Measurements from ENCODE around the gene BTBD9.

The BTBD9 gene

DNA sequence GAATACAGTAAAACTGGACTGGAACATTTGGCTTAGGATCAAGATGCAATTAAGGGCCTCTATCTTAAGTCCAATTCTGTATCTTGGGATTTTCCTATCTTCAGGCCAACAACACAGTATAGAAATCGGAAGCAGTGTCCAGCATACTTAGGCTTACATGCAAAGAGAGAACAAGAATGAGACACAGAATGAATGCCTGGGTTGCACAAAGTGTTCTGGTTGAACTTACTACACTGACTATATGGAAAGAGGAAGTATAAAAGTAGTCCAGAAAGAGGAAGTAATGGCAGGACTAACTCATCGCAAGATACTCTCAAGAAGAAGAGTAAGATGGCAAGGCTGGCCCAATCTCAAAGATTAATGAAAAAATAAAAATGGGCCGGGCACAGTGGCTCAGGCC is 87.6 kb downstream of the BTBD9 start:
- DNase-seq = no peak
- Histone ChIP-seq H3K27me3 (no peaks in the 10 kb centered on the region), H3K4me1 (peaks cover 29% of the 10 kb centered on the region), H3K9me3 (no peaks in the 10 kb centered on the region), H3K36me3 (no peaks in the 10 kb centered on the region), H3K4me3 (ENCODE audit: low read depth, low read length) (no peak overlapping the region)
- TF ChIP-seq, protein P1, sequence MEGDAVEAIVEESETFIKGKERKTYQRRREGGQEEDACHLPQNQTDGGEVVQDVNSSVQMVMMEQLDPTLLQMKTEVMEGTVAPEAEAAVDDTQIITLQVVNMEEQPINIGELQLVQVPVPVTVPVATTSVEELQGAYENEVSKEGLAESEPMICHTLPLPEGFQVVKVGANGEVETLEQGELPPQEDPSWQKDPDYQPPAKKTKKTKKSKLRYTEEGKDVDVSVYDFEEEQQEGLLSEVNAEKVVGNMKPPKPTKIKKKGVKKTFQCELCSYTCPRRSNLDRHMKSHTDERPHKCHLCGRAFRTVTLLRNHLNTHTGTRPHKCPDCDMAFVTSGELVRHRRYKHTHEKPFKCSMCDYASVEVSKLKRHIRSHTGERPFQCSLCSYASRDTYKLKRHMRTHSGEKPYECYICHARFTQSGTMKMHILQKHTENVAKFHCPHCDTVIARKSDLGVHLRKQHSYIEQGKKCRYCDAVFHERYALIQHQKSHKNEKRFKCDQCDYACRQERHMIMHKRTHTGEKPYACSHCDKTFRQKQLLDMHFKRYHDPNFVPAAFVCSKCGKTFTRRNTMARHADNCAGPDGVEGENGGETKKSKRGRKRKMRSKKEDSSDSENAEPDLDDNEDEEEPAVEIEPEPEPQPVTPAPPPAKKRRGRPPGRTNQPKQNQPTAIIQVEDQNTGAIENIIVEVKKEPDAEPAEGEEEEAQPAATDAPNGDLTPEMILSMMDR (IDR thresholded peaks at IDR 0.05; ENCODE audit: low read depth, low read length) = no peak

DNA sequence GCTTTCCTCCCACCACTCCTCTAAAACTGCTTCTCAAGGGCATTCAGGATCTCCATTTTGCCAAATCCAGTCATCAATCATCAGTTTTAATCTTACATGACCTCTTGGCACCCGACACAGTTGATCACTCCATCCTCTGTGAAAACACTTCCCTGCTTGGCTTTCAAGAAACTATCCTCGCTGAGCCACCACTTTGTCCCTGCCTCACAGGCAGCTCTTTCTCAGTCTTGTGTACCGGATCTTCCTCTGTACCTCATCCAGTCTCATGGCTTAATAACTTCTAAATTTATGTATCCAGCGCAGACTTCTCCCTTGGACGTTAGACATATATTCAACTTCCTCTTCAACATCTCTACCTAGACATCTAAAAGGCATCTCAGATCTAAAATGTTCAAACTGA is 89.9 kb downstream of the BTBD9 start:
- DNase-seq = no peak
- no peak overlapping the region for H3K4me3 ChIP-seq (ENCODE audit: low read depth, low read length)
- no peaks in the 10 kb centered on the region for H3K9me3 ChIP-seq
- H3K27me3 ChIP-seq = no peaks in the 10 kb centered on the region
- no peaks in the 10 kb centered on the region for H3K36me3 ChIP-seq
- H3K4me1 ChIP-seq = peaks cover 16% of the 10 kb centered on the region
- TF ChIP-seq, protein P1 (IDR thresholded peaks at IDR 0.05; ENCODE audit: low read depth, low read length) = no peak

DNA sequence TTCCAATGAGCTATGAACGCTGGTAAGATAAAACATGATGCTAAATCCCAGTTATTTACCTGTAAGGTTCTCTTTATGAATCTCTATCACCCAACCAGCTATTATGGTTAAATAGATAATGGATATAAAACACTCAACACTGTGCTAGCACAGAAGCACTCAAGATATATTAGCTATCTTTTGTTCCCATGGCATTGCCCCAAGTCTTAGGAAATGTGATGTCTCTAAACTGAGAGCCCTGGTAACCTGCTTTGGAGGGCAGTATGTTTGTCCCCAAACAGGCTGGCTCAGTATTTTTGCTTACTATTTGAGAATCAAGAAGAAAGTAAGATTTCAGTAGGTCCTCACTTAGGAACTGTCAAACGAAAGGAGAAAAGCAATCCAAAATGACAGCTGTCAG is 90.5 kb downstream of the BTBD9 start:
- Histone ChIP-seq H3K4me3 (ENCODE audit: low read depth, low read length) (no peak overlapping the region), H3K4me1 (peaks cover 10% of the 10 kb centered on the region), H3K36me3 (no peaks in the 10 kb centered on the region), H3K9me3 (no peaks in the 10 kb centered on the region), H3K27me3 (no peaks in the 10 kb centered on the region)
- TF ChIP-seq, protein P1 (IDR thresholded peaks at IDR 0.05; ENCODE audit: low read depth, low read length) = no peak
- DNase-seq = no peak

DNA sequence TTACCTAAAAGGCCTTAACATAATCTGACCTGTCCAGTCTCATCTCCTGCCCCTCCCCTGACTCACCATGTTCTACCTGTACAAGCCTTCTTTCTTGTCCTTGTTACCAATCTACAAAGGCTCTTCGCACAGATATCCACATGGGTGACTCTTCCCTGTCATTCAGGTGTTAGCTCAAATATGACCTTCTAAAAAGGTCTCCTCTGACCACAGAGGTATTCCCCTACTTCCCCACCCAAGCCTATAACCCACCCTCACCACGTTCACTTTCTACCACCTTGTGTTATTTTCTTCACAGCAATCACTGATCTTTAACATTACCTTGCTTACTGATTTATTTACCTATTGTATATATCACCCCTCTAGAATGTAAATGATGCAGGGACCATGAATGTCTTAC is 96.7 kb downstream of the BTBD9 start:
- Histone ChIP-seq H3K36me3 (no peaks in the 10 kb centered on the region), H3K9me3 (no peaks in the 10 kb centered on the region), H3K4me1 (peaks cover 3% of the 10 kb centered on the region; the same call in 1 of the 2 replicates), H3K4me3 (ENCODE audit: low read depth, low read length) (no peak overlapping the region), H3K27me3 (no peaks in the 10 kb centered on the region)
- no peak for DNase-seq
- TF ChIP-seq, protein P1 (IDR thresholded peaks at IDR 0.05; ENCODE audit: low read depth, low read length) = no peak

DNA sequence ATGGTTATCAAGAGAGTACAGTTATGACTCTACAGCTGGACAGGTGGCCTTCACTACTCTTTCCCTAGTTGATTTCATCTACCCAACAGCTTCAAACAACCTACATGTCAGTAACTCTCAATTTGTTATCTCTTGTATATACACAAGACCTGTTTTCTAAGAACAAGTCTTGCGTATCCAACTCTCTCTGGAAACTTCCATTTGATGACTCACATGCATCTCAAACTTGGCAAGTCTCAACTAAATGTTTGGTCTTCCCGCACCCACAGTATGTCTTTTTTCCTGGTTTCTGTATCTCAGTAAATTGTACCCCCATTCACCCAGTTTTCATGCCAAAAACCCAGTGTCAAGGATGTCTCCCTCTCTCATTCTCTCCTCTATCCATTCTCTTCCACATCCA is 97.7 kb downstream of the BTBD9 start:
- DNase-seq = no peak
- H3K9me3 ChIP-seq = no peaks in the 10 kb centered on the region
- no peak overlapping the region for H3K4me3 ChIP-seq (ENCODE audit: low read depth, low read length)
- no peaks in the 10 kb centered on the region for H3K36me3 ChIP-seq
- H3K27me3 ChIP-seq = no peaks in the 10 kb centered on the region
- peaks cover 3% of the 10 kb centered on the region; the same call in 1 of the 2 replicates for H3K4me1 ChIP-seq
- TF ChIP-seq, protein P1 (IDR thresholded peaks at IDR 0.05; ENCODE audit: low read depth, low read length) = no peak

DNA sequence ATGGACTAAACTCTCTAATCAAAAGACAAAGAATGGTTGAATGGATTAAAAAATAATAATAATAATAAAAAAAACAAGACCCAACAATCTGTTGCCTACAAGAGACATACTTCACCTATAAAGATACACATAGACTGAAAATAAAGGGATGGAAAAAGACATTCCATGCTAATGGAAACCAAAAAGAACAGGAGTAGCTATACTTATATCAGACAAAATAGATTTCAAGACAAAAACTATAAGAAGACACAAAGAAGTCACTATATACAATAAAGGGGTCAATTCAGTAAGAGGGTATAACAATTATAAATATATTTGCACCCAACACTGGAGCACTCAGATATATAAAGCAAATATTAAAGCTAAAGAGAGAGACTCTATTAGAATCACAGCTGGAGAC is 106.7 kb downstream of the BTBD9 start:
- Histone ChIP-seq H3K36me3 (no peaks in the 10 kb centered on the region), H3K27me3 (no peaks in the 10 kb centered on the region), H3K4me3 (ENCODE audit: low read depth, low read length) (no peak overlapping the region), H3K4me1 (no peaks in the 10 kb centered on the region), H3K9me3 (peaks cover 3% of the 10 kb centered on the region; the same call in 1 of the 2 replicates)
- TF ChIP-seq, protein P1 (IDR thresholded peaks at IDR 0.05; ENCODE audit: low read depth, low read length) = no peak
- no peak for DNase-seq
